Activated CD8-positive, alpha-beta memory T cell treated with anti-CD3 and anti-CD28 coated beads, Interleukin-2, amount 50 U/mL, for 1 hour (primary cell): ENCODE measurements around the gene ZNF814.
"Not testable (repeated sequence)": the region's sequence is repeated elsewhere in the genome, so short reads cannot be mapped to it uniquely, and the experiment has no call there.

Experiments used
- DNase-seq: peaks from one replicate; pipeline ENCODE4 v3.0.0-alpha.2; 2020; ENCODE audit errors: extremely low read depth

The ZNF814 gene

DNA sequence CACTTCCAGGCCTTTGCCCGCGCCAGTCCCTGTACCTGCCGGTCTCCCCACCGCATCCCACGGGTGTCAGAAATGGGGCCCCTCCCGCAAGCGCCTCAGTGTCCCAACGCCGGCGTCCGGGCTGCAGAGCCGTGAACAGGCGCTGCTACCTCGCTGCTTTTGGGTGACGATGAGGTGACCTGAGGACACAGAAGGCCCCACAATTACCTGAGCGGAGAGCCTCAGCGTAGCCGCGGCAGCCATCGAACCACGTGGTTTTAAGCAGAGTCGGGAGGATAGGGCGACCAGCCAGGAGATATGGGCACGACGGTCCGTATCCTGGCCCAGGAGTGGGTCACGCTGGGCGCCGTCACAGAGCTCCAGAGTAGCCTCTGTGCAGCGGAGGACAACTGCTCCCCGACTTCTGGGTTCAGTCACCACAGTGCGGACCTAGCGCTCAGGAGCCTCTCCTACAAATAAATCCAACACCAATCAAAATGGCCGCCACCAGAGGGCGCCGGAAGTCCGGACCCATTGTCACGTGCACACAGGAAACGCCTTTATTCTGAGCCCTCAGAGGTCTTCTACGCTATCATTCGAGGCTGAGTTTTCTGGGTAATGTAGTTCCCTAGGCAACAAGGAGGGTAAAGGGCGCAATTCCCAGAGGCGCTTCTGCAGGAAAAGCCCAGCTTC lies at the start of gene ZNF814:
TSS of gene ZNF814 (minus strand) at position 478 of the 672 bp plus-strand sequence. CDS start at position 243, 235 bp downstream.
- DNase-seq = peak; percentile 34

DNA sequence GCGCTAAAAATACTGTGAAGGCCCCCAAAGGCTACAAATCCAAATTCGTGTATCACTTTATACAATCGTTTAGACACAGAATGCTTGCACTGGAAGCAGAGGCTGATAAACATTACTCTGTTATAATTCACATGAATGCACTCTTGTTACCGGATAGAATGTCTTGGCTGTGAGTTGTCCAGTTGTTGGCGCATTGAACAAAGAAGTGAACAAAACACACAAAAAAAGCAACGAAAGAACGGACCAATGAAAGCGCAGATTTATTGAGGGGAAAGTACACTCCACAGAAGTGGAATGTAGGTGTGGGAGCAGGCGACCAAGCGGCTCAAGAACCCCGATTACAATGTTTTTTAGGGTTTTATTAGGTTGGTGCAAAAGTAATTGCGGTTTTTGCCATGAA lies 46.9 kb upstream of the ZNF814 start:
- no peak for DNase-seq

DNA sequence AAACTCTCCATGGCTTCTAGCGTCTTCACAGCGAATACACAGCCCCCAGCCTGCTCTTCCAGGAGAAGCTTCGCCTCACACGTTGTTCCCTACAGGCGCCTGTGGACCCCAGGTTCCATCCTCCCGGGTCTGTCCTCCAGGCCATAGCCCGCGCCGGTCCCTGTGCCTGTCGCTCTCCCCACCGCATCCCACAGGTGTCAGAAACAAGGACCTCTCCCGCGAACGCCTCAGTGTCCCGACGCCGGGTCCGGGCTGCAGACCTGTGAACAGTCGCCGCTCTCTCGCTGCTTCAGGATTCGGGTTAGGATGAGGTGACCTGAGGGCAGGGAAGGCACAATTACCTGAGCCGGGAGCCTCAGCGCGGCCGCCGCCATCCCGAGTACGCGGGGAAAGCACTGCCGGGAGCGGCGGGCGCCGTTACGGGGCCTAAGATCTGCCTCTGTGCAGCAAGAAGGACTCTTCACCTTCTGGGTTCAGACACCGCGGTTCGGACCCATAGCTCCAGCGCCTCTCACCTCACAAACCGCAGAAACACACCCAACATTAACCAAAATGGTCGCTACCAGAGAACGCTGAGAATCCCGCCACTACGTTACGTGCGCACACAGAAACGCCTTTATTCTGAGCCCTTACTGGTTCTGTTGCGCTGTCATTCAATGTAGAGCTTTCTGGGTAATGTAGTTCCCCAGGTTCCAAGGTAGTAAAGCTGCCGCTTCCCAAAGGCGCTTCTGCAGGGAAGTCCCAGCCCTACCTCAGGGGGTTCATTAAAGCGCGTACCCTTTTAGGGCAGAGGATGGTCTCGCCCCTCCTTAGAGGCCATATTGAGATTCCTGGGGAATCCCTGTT lies 46.2 kb upstream of the ZNF814 start, which contains the start of gene ZNF418:
TSS of gene ZNF418 (minus strand) at position 583 of the 846 bp plus-strand sequence. CDS start 1,580 bp downstream, outside the sequence.
- no peak for DNase-seq

DNA sequence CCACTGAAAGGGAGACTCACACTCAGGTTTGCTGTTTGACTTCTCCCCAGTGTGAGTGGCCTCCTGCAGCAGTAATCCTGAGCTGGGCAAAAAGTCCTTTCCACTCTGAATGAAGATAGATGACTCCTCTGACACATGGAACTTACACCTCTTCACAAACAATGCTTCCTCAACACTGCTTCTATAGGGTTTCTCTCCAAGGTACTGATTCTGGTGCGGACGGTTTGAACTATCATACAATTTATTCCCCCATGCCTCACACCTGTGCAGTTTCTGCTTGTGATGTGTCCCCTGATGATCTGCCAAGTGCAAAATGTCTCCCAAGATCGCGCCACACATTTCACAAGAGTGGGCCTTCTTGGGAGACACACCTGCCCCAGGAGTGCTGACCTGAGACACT lies 38.8 kb upstream of the ZNF814 start:
- no peak for DNase-seq

DNA sequence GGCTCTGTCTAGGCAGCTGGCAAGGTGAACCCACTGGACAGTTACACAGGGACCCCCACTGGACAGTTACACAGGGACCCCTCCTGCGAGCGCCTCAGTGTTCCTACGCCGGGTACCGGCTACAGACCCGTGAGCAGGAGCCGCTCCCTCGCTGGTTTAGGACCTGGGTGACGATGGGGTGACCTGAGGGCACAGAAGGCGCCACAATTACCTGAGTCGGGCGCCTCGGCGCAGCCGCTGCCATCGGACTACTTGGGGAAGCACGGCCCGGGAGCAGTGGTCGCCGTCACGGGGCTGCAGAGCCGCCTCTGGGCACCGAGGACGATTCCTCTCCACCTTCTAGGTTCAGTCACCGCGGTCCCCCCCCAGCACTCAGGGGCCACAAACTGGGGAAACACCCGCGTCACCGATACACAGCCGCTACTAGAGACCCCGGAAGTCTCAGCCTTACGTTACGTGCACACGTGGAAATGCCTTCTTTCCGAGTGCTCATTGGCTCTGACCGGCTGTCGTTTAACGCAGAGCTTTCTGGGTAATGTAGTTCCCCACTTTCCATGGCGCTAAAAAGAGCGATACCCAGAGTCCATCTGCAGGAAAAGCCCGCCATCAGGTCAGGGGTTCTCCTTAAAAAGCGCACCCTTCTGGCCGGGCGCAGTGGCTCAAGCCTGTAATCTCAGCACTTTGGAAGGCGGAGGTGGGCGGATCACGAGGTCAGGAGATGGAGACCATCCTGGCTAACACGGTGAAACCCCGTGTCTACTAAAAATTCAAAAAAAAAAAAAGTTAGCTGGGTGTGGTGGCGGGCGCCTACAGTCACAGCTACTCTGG lies 27.5 kb upstream of the ZNF814 start, which contains the start of gene ZNF417:
TSS of gene ZNF417 (minus strand) at position 425 of the 828 bp plus-strand sequence. CDS start at position 244, 181 bp downstream.
- peak; percentile 70 for DNase-seq

DNA sequence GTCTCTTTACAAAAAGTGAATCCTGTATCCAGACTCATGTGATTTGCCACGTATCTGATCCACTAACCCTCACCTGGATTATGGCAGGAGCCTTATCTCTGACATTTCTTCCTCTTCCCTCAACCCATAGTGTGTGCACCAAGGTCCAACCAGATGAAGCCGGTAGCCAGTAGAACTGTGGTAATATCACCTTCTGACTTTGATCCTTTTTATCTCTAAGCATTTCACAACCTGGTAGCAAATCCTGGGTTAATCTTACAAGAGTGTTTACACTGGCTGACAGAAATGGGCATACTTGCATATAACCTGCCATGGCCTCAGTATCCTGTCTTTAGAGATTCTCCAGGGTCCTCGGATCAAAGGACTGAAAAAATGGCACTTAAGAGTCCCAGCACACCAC lies 25.7 kb upstream of the ZNF814 start:
- no peak for DNase-seq

DNA sequence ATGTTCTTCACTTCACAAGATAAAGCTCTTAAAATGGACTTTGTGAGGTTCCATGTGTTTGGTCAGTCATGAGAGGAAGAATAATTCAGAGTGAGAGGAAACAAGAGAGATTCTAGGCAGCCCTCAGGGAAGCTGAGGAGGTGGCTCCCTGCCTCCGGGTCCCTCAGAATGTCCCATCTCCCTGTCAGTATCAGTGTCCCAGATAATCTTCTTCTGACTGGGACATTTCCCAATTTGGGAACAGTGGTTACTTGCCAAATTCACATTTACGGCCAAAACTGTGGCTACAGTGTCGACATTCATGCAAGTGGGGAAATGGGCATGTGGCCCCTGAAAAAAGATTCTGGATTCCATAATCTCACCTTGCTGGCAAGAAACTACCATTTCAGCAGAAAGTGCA lies 18.6 kb upstream of the ZNF814 start:
- no peak for DNase-seq

DNA sequence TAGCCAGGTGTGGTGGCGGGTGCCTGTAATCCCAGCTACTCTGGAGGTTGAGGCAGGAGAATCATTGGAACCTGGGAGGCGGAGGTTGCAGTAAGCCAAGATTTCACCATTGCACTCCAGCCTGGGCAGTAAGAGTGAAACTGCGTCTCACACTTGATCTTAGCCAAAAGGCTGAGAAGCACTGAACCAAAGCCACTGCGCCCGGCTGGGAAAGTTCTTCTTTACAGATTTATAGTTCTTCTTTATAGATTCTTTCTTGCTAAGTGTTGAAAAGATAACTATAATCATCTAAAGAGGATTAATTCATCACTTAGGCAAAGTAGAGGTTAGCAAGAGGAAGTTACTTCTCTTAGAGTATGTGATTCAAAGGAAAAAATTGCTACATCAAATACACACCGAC lies 16.4 kb upstream of the ZNF814 start:
- no peak for DNase-seq

DNA sequence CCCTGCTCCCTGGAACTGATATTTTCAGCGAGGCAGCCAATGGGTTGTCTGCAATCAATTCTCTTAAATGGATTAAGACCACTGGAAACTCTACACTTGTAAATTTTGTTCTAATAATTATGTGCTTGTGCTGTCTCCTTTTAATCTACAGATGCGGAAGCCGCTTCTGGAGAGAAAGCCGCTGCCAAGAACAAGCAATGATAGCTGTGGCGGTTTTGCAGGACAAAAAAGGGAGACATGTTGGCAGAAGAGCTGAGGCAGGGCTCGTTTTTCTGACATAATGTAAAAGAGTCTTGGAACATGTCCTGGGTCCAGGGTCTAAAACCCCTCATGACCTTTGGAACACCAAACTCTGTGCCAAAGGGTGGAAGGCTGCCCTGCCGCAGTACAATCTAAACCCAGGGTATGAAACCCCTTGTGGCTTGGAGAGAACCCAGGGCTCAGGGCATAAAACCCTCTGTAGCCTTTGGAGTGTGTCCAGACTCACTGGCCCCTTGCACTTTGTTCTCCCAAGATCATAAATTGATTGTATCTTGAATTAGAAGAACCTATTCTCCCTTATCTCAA lies 14.9 kb upstream of the ZNF814 start:
- no peak for DNase-seq

DNA sequence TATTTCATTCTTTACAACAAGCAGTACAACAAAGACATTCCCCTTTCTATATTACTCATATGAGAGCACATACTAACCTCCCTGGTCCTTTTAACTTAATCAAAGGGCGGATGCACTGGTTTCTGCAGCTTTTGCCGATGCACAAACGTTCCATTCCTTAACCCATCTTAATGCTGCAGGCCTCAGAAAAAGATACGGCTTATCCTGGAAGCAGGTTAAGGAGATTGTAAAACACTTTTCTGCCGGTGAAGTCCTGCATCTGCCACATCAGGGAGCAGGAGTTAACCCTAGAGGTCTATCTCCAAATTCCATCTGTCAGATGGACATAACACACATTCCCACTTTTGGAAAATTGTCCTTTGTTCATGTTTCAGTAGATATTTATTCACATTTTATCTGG lies 11.5 kb upstream of the ZNF814 start:
- no peak for DNase-seq

DNA sequence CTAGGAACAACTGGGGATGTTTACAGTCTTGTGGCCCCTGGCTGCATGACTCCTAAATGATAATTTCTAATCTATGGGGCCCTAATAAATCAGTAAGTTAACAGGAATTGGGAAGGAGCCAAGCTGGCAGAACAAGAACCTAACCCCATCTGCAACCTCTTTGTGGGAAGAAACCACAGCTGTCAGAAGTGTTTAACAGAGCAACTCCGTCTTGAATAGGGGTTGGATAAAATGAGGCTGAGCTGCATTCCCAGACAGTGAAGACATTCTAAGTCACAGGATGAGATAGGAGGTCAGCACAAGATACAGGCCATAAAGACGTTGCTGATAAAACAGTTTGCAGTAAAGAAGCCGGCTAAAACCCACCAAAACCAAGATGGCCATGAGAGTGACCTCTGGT lies 1.9 kb upstream of the ZNF814 start:
- DNase-seq = not testable (repeated sequence)

DNA sequence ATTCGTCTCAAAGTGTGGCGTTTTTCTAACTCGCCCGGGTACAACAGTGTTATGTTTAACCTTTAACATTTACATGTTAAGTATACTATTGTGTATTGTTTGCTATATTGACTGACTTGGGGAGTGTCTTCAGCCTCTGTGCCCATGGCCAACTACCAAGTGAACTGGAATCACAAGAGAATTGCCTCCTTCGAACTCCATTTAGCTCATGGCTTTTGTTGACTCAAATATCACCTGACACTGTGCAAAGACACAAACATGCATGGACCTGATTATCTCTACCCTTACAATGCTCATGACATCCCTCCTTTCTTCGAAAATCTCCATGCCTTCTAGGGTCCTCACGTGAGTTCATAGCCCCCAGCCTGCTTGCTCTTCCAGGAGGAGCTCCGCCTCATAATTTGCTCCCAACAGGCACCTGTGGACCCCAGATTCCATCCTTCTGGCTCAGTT lies 704 bp downstream of the ZNF814 start:
- no peak for DNase-seq

DNA sequence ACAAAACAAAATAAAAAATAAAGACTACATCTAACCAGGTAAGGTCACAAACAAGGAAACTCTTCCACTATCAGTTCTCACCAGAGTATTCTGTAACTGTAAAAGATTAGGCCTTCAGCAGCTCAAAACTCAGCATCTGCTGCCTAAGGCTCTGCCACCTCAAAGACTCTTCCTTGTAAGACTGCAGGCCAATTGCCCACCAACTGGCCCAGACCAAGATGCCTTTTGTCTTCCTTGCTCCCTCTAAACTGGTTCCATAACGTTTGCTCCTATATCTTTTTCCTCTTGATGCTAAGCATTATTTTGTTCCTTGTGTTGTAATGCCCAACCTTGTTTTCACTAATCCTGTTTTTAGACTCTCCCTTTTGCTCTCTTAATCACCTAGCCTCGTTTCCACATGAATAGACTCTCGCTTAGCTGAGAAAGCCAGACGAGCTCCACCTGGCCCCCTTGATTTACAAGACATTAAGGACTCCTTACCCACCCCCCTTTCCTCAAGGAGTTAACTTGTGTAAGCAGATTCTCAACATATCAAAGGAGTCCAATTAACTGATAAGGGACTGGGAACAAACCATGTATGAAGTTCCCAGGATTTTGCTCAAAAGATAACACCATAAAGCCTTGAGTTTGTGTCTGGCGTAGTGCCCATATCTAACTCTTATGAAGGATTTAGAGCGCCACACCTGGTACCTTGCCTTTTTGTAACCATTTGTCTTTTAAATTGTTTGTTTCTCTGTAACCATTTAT lies 1.5 kb downstream of the ZNF814 start:
- DNase-seq = no peak

DNA sequence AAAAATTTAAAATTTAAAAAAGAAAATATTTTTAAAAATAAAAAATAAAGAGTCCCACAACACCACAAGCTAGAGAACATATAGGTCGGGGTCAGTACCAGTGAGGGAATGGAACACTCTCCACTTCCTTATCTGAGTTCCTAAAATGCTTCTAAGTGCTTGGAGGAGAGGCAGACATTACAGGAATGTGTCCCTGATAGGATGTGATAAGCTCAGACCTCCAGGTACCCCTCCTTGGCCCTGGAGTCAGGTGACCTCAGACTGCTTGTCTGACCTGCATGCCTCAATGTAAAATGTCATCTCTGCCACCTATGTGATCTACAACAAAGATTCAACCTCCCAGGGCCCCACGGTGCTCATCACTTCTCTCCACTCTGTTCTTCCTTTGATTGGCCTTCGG lies 2.8 kb downstream of the ZNF814 start:
- no peak for DNase-seq

DNA sequence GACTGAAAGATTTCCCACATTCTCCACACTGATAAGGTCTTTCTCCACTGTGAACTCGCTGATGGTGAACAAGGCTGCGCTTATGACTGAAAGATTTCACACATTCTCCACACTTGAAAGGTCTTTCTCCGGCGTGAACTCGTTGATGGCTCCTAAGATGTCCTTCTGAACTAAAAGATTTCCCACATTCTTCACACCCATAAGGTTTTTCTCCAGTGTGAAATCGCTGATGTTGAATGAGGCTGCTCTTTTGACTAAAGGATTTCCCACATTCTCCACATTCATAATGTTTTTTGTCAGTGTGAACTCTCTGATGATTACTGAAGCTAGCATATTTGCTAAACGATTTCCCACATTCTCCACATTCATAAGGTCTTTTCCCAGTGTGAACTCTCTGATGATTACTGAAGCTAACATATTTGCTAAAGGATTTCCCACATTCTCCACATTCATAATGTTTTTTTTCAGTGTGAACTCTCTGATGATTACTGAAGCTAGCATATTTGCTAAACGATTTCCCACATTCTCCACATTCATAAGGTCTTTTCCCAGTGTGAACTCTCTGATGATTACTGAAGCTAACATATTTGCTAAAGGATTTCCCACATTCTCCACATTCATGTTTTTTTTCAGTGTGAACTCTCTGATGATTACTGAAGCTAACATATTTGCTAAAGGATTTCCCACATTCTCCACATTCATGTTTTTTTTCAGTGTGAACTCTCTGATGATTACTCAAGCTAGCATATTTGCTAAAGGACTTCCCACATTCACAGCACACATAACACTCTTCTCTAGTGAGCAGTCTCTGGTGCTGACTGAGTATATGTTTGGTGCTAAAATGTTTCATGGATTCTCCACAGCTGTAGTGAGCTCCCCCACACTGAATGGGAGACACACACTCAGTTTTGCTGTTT lies 14.7 kb downstream of the ZNF814 start:
- DNase-seq = not testable (repeated sequence)

DNA sequence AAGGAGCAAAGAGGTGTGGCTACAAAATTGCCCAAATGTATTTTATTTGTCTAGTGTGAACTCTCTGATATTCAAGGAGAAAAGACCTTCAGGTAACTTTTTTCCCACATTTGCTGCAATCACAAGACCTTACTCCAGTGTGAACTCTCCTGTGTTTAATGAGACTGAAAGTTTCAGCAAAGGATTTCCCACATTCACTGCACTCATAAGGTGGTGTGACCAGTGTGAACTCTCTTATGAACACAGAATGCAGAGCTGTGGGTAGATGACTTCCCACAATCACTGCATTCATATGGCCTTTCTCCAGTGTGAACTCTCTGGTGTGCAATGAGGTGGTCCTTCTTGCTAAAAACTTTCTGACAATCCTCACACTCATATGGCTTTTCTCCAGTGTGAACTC lies 16.4 kb downstream of the ZNF814 start:
- no peak for DNase-seq

DNA sequence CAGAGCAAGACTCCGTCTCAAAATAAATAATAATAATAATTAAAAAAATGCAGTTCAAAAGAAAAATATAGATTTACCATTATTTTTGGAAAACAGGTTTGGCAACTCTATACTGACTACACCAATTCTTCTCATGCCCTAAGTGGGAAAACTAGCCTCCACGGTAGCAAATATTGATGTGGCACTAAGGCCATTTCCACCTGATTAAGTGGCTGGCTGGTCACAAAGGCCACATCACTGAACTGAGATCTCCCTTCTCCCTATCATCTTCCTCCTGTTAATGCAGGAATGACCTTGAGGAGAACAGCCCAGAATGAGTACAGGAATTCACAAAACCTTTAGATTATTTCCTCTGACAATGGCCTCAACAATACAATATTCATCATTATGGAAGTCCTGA lies 18.6 kb downstream of the ZNF814 start:
- no peak for DNase-seq

DNA sequence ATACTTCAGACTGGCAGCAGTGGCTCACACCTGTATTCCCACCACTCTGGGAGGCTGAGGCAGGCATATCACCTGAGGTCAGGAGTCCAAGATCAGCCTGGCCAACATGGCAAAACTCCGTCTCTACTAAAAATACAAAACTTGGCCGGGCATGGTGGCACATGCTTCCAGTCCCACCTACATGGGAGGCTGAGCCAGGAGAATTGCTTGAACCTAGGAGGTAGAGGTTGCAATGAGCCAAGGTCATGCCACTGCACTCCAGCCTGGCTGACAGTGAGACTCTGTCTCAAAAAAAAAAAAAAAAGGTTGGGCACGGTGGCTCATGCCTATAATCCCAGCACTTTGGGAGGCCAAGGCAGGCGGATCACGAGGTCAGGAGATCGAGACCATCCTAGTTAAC lies 19.2 kb downstream of the ZNF814 start:
- DNase-seq = not testable (repeated sequence)

DNA sequence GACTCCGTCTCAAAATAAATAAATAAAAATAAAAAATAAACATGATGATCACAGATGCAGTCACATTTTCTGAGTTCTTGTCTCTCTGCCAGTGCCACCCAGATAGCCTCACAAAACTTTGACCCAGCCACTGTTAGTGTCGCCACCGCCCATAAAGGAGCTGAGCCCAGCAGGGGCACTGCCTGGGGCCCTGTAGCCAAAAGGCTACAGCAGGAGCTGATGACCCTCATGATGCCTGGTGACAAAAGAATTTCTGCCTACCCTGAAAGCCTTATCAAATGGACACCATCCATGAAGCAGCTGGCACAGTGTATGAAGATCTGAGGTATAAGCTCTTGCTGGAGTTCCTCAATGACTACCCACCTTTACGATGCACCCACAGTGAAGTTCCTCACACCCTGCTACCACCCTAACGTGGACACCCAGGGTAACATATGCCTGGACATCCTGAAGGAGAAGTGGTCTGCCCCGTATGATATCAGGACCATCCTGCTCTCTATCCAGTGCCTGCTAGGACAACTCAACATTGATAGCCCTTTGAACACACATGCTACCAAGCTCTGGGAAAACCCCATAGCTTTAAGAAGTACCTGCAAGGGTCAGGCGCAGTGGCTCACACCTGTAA lies 20.9 kb downstream of the ZNF814 start:
- no peak for DNase-seq
